ENCODE data around the gene CRYAB. TPM values are rescaled to one million over a fixed set of nuclear protein-coding genes. Genes with fewer than 3 reads are reported as not detected.
A peak's percentile ranks its signal among the peaks of the same experiment; 100 is the strongest.

The CRYAB gene
- polyA plus RNA-seq, 2 of the 4 experiments (the other 2 are of a cell fraction) = 1.1 to 25.3 TPM

- TF ChIP-seq MAZ (IDR thresholded peaks at IDR 0.05; ENCODE audit: borderline replicate concordance, low read depth, low read length) (no peak), HOXB13 (CRISPR knock-in tag; IDR thresholded peaks at IDR 0.05; ENCODE audit: low read depth) (no peak), PHF8 (IDR thresholded peaks at IDR 0.05; ENCODE audit: borderline replicate concordance, low read depth) (peak; percentile 62; the same call in 1 of the 2 replicates), RARB (CRISPR knock-in tag; IDR thresholded peaks at IDR 0.05) (no peak), EHF (CRISPR knock-in tag; IDR thresholded peaks at IDR 0.05) (no peak), JUNB (IDR thresholded peaks at IDR 0.05) (no peak), HDAC2 (IDR thresholded peaks at IDR 0.05) (no peak), KDM5A (IDR thresholded peaks at IDR 0.05) (peak; percentile 63; the same call in 1 of the 2 replicates), KDM1A (IDR thresholded peaks at IDR 0.05; ENCODE audit: low read depth) (no peak), MAFK (IDR thresholded peaks at IDR 0.05; ENCODE audit: partially characterized antibody) (no peak), EHMT2 (IDR thresholded peaks at IDR 0.05; ENCODE audit: low read depth) (no peak), HOXA7 (CRISPR knock-in tag; IDR thresholded peaks at IDR 0.05) (no peak), FOXS1 (CRISPR knock-in tag; IDR thresholded peaks at IDR 0.05) (no peak), POLR2A (IDR thresholded peaks at IDR 0.05; ENCODE audit: low read length) (peak; percentile 18; the same call in 1 of the 2 replicates), GATA3 (IDR thresholded peaks at IDR 0.05; ENCODE audit: borderline replicate concordance) (no peak), NFE2L2 (conservative IDR thresholded peaks at IDR 0.05; ENCODE audit: low read length) (no peak), CEBPB (IDR thresholded peaks at IDR 0.05) (no peak), RCOR1 (IDR thresholded peaks at IDR 0.05; ENCODE audit: low read depth, low read length) (no peak), NR3C1 (IDR thresholded peaks at IDR 0.05) (no peak), CHD2 (IDR thresholded peaks at IDR 0.05; ENCODE audit: low read length, partially characterized antibody) (no peak)
- TF ChIP-seq, protein P1, sequence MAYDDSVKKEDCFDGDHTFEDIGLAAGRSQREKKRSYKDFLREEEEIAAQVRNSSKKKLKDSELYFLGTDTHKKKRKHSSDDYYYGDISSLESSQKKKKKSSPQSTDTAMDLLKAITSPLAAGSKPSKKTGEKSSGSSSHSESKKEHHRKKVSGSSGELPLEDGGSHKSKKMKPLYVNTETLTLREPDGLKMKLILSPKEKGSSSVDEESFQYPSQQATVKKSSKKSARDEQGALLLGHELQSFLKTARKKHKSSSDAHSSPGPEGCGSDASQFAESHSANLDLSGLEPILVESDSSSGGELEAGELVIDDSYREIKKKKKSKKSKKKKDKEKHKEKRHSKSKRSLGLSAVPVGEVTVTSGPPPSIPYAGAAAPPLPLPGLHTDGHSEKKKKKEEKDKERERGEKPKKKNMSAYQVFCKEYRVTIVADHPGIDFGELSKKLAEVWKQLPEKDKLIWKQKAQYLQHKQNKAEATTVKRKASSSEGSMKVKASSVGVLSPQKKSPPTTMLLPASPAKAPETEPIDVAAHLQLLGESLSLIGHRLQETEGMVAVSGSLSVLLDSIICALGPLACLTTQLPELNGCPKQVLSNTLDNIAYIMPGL (CRISPR knock-in tag; IDR thresholded peaks at IDR 0.05; ENCODE audit: borderline replicate concordance) = no peak
- TF ChIP-seq, protein P2, sequence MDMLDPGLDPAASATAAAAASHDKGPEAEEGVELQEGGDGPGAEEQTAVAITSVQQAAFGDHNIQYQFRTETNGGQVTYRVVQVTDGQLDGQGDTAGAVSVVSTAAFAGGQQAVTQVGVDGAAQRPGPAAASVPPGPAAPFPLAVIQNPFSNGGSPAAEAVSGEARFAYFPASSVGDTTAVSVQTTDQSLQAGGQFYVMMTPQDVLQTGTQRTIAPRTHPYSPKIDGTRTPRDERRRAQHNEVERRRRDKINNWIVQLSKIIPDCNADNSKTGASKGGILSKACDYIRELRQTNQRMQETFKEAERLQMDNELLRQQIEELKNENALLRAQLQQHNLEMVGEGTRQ (IDR thresholded peaks at IDR 0.05) = no peak
- TF ChIP-seq, protein P3, sequence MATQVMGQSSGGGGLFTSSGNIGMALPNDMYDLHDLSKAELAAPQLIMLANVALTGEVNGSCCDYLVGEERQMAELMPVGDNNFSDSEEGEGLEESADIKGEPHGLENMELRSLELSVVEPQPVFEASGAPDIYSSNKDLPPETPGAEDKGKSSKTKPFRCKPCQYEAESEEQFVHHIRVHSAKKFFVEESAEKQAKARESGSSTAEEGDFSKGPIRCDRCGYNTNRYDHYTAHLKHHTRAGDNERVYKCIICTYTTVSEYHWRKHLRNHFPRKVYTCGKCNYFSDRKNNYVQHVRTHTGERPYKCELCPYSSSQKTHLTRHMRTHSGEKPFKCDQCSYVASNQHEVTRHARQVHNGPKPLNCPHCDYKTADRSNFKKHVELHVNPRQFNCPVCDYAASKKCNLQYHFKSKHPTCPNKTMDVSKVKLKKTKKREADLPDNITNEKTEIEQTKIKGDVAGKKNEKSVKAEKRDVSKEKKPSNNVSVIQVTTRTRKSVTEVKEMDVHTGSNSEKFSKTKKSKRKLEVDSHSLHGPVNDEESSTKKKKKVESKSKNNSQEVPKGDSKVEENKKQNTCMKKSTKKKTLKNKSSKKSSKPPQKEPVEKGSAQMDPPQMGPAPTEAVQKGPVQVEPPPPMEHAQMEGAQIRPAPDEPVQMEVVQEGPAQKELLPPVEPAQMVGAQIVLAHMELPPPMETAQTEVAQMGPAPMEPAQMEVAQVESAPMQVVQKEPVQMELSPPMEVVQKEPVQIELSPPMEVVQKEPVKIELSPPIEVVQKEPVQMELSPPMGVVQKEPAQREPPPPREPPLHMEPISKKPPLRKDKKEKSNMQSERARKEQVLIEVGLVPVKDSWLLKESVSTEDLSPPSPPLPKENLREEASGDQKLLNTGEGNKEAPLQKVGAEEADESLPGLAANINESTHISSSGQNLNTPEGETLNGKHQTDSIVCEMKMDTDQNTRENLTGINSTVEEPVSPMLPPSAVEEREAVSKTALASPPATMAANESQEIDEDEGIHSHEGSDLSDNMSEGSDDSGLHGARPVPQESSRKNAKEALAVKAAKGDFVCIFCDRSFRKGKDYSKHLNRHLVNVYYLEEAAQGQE (IDR thresholded peaks at IDR 0.05) = no peak
Observed at GRCh38 chr11:111878849-111879636, 32.5 kb downstream of the CRYAB start, which contains the start of the genes CFAP68 and FDXACB1 (continued).

All from A549 (cell line).